ENCODE measurements around the gene HECTD2. TPM values are rescaled to one million over a fixed set of nuclear protein-coding genes. Genes with fewer than 3 reads are reported as not detected.

Gene HECTD2
- total RNA-seq, 1 donor from 2014 or later: 23.2 TPM

- H3K4me3 Mint-ChIP-seq: no peak overlapping the region
- H3K9me3 Mint-ChIP-seq: peaks cover 18% of the 10 kb centered on the region
- TF ChIP-seq CTCF (conservative IDR thresholded peaks at IDR 0.05): no peak
- H3K36me3 Mint-ChIP-seq (ENCODE audit: low read depth): peaks cover 24% of the 10 kb centered on the region
- DNase-seq (ENCODE audit: low read depth, low spot score): no peak
- H3K27me3 Mint-ChIP-seq (ENCODE audit: low read depth): no peaks in the 10 kb centered on the region
- no peaks in the 10 kb centered on the region for H3K4me1 Mint-ChIP-seq
- H3K27ac Mint-ChIP-seq (ENCODE audit: unreplicated experiment): peak overlapping the region; percentile 17
Measured at GRCh38 chr10:91519899-91520514, 109.9 kb downstream of the HECTD2 start.

DNA sequence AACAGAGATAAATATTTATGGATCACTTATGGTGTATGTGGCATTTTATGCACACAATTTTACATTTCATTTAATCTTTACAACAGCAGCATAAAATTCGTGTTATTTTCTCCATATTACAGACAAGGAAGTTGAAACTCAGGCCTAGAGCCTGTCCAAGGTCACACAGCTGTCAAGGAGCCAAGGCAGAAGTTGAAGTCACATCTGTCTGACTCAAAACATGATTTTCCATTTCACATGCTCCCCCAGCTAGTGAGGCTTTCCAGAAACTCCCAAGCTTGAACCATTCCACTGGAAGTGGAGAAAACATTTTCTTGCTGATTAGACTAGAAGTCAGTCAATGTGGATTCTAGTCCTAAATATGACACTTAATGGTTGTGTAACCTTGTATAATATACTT lies 110.5 kb downstream of the HECTD2 start:
- H3K27ac Mint-ChIP-seq (ENCODE audit: unreplicated experiment): no peak overlapping the region
- no peaks in the 10 kb centered on the region for H3K4me1 Mint-ChIP-seq
- DNase-seq (ENCODE audit: low read depth, low spot score): no peak
- peaks cover 22% of the 10 kb centered on the region for H3K36me3 Mint-ChIP-seq (ENCODE audit: low read depth)
- no peak for TF ChIP-seq CTCF (conservative IDR thresholded peaks at IDR 0.05)
- H3K27me3 Mint-ChIP-seq (ENCODE audit: low read depth): no peaks in the 10 kb centered on the region
- H3K4me3 Mint-ChIP-seq: no peak overlapping the region
- peaks cover 18% of the 10 kb centered on the region for H3K9me3 Mint-ChIP-seq

DNA sequence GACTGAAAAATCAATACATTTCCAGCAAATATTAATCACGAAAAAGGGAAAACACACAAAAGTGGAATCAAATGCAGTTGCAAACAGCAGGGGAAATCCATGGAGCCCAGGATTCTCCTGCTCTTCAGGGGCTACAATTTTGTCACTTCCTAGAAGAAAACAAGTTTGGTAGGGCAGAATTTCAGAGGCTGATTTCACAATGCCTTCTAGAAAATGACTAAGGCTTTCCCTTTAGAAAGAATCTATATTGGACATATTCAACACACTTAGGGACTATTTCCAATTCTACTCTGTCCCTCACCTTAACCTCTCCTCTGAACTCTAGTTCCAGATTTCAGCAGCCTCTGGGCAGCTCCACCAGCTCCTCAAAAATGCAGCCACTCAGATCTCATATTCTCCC lies 111.3 kb downstream of the HECTD2 start:
- no peak overlapping the region for H3K27ac Mint-ChIP-seq (ENCODE audit: unreplicated experiment)
- H3K4me3 Mint-ChIP-seq: no peak overlapping the region
- H3K36me3 Mint-ChIP-seq (ENCODE audit: low read depth): peaks cover 22% of the 10 kb centered on the region
- no peak for TF ChIP-seq CTCF (conservative IDR thresholded peaks at IDR 0.05)
- DNase-seq (ENCODE audit: low read depth, low spot score): no peak
- no peaks in the 10 kb centered on the region for H3K27me3 Mint-ChIP-seq (ENCODE audit: low read depth)
- peaks cover 18% of the 10 kb centered on the region for H3K9me3 Mint-ChIP-seq
- no peaks in the 10 kb centered on the region for H3K4me1 Mint-ChIP-seq

DNA sequence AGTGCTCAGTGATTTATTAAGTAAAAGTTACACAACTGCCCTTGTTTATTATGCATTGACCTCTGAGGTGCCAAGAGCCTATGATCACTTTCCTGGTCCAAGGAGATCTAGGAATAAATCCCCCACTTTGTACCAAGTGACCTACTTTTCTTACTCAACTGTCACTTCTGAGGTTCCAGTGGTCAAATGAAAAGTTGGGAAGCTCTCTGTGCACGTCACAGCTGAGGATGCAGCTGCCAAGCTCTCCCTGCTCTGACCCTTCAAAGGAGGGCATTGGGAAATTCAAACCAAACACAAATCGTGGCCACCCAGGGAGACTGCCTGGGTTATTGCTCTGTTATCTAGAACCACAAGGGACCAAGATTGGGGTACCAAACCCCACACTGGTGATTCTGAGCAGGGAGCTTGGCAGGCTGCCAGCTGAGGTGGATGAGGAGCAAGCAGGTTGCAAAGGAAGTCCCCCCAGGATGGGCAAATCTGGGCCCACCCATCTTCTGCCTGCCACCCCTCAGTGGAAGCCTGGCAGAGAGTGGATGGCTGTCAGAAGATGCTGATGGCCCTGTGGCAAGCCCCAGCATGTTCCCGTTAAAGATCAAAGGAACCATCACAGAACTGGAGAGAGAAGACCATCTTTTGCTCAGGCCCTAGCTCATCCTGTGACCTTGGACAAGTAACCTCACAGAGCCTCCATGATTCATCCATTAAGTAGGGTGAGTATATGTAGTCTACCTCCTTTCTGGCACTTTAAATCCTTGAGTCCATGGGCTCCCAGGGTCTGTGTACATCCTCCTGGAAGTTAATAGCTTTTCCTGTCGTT lies 116.0 kb downstream of the HECTD2 start:
- no peak overlapping the region for H3K27ac Mint-ChIP-seq (ENCODE audit: unreplicated experiment)
- peaks cover 7% of the 10 kb centered on the region for H3K36me3 Mint-ChIP-seq (ENCODE audit: low read depth)
- DNase-seq (ENCODE audit: low read depth, low spot score): no peak
- H3K4me3 Mint-ChIP-seq: no peak overlapping the region
- peaks cover 8% of the 10 kb centered on the region for H3K9me3 Mint-ChIP-seq
- H3K27me3 Mint-ChIP-seq (ENCODE audit: low read depth): no peaks in the 10 kb centered on the region
- H3K4me1 Mint-ChIP-seq: no peaks in the 10 kb centered on the region
- TF ChIP-seq CTCF (conservative IDR thresholded peaks at IDR 0.05): no peak

DNA sequence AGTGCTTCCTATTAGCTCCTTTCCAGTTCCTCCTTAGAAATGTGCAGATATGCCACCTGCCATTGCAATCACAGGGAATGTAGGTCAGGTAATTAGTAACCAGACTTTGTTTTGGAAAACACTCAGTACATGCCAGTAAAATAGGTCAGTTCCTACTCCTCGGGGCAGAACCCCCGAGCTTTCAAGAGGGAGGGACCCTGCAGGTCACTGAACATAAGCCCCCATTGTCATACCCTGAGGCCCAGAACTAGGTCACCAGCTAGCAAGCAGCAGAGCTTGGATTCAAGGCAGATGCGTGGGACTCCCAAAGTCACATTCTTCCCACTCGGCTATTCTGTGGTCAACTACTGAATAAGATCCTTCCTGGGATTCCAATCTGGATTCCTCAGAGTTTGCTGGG lies 117.9 kb downstream of the HECTD2 start:
- TF ChIP-seq CTCF (conservative IDR thresholded peaks at IDR 0.05): no peak
- Mint-ChIP-seq H3K36me3 (ENCODE audit: low read depth) (peaks cover 3% of the 10 kb centered on the region), H3K27me3 (ENCODE audit: low read depth) (no peaks in the 10 kb centered on the region), H3K4me1 (no peaks in the 10 kb centered on the region), H3K9me3 (peaks cover 6% of the 10 kb centered on the region), H3K4me3 (no peak overlapping the region), H3K27ac (ENCODE audit: unreplicated experiment) (no peak overlapping the region)
- DNase-seq (ENCODE audit: low read depth, low spot score): no peak
